ENCODE measurements around the gene KCND3. TPM values are rescaled to one million over a fixed set of nuclear protein-coding genes. Genes with fewer than 3 reads are reported as not detected.

Gene KCND3
- total RNA-seq, 1 donor from 2014 or later: 0.06 TPM

DNA sequence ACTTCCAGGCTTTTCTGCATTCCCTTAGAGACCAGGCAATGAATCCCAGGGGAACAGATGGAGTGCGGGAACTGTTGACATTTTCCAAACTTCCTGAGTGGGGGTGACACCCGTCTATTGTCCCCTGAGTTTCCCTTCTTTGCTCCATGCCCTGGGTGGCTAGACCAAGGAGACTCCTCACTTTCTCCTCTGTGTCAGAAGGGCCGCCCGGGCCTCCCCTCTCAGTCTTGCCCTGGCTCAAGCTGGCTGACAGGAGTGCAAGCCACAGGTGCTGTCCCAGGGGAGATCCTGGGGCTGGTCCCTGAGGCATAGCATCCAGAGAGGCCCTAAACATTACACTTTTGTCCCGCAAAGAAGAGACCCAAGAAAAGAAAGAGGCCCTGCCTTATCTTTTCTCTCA is 170.9 kb downstream of the KCND3 start:
- Mint-ChIP-seq H3K4me3 (no peak overlapping the region), H3K36me3 (no peaks in the 10 kb centered on the region), H3K27ac (no peak overlapping the region), H3K27me3 (ENCODE audit: insufficient read depth, low read depth) (peaks cover 3% of the 10 kb centered on the region), H3K9me3 (no peaks in the 10 kb centered on the region), H3K4me1 (no peaks in the 10 kb centered on the region)
- Histone ChIP-seq H3K79me2 (ENCODE audit: low read depth) (no peaks in the 10 kb centered on the region), H3F3A (ENCODE audit: low read depth) (no peaks in the 10 kb centered on the region), H3K4me3 (no peak overlapping the region), H3K9ac (no peak overlapping the region), H3K27ac (no peak overlapping the region), H2AFZ (replicated peaks) (no peak overlapping the region), H3K4me2 (no peak overlapping the region), H3K27me3 (no peaks in the 10 kb centered on the region), H3K4me1 (no peaks in the 10 kb centered on the region), H3K36me3 (no peaks in the 10 kb centered on the region), H4K20me1 (ENCODE audit: low read depth) (no peaks in the 10 kb centered on the region), H3K9me3 (ENCODE audit: low read depth) (no peaks in the 10 kb centered on the region)
- TF ChIP-seq EZH2 (IDR thresholded peaks at IDR 0.05) (no peak), EZH2phosphoT487 (IDR thresholded peaks at IDR 0.05) (no peak)
- TF ChIP-seq, protein P1, sequence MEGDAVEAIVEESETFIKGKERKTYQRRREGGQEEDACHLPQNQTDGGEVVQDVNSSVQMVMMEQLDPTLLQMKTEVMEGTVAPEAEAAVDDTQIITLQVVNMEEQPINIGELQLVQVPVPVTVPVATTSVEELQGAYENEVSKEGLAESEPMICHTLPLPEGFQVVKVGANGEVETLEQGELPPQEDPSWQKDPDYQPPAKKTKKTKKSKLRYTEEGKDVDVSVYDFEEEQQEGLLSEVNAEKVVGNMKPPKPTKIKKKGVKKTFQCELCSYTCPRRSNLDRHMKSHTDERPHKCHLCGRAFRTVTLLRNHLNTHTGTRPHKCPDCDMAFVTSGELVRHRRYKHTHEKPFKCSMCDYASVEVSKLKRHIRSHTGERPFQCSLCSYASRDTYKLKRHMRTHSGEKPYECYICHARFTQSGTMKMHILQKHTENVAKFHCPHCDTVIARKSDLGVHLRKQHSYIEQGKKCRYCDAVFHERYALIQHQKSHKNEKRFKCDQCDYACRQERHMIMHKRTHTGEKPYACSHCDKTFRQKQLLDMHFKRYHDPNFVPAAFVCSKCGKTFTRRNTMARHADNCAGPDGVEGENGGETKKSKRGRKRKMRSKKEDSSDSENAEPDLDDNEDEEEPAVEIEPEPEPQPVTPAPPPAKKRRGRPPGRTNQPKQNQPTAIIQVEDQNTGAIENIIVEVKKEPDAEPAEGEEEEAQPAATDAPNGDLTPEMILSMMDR (IDR thresholded peaks at IDR 0.05): no peak
- DNase-seq (ENCODE audit: low spot score): no peak

GRCh38 chr1:111818081-111818480 is 171.4 kb downstream of the KCND3 start:
- no peak overlapping the region for H3K27ac Mint-ChIP-seq
- Histone ChIP-seq H2AFZ (replicated peaks) (no peak overlapping the region), H3K9me3 (ENCODE audit: low read depth) (no peaks in the 10 kb centered on the region), H3K79me2 (ENCODE audit: low read depth) (no peaks in the 10 kb centered on the region), H3K36me3 (no peaks in the 10 kb centered on the region), H3F3A (ENCODE audit: low read depth) (no peaks in the 10 kb centered on the region), H3K9ac (no peak overlapping the region), H3K4me3 (no peak overlapping the region), H3K4me1 (no peaks in the 10 kb centered on the region), H3K27me3 (no peaks in the 10 kb centered on the region), H3K27ac (no peak overlapping the region), H3K4me2 (no peak overlapping the region), H4K20me1 (ENCODE audit: low read depth) (no peaks in the 10 kb centered on the region)
- TF ChIP-seq, protein P1 (IDR thresholded peaks at IDR 0.05): no peak
- no peak for TF ChIP-seq EZH2phosphoT487 (IDR thresholded peaks at IDR 0.05)
- no peak for TF ChIP-seq EZH2 (IDR thresholded peaks at IDR 0.05)
- peaks cover 3% of the 10 kb centered on the region for H3K27me3 Mint-ChIP-seq (ENCODE audit: insufficient read depth, low read depth)
- no peaks in the 10 kb centered on the region for H3K36me3 Mint-ChIP-seq
- H3K4me3 Mint-ChIP-seq: no peak overlapping the region
- H3K4me1 Mint-ChIP-seq: no peaks in the 10 kb centered on the region
- DNase-seq (ENCODE audit: low spot score): no peak
- H3K9me3 Mint-ChIP-seq: no peaks in the 10 kb centered on the region

DNA sequence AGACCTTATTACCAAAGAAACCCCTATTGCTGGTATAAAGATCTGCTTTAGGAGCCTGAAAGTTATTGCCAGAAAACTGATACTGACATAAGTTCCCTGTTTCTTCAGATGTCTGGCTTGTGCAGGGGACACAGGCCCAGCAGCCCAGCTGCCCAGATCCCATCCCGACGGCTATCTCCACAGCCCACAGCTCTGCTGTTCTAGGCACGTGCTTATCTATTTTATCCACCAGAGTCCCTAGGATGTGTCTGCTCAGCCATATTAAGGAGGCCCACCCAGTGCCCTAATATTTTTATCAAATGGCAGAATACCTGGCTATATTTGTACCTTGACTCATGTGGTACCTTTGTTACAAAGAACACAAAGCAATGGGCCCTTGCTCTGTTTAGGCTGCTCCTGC is 174.8 kb downstream of the KCND3 start:
- Histone ChIP-seq H4K20me1 (ENCODE audit: low read depth) (no peaks in the 10 kb centered on the region), H3K4me3 (no peak overlapping the region), H3K9ac (no peak overlapping the region), H3K4me2 (no peak overlapping the region), H3K27me3 (no peaks in the 10 kb centered on the region), H2AFZ (replicated peaks) (no peak overlapping the region), H3K9me3 (ENCODE audit: low read depth) (no peaks in the 10 kb centered on the region), H3K79me2 (ENCODE audit: low read depth) (no peaks in the 10 kb centered on the region), H3K4me1 (no peaks in the 10 kb centered on the region), H3F3A (ENCODE audit: low read depth) (no peaks in the 10 kb centered on the region), H3K27ac (no peak overlapping the region), H3K36me3 (no peaks in the 10 kb centered on the region)
- Mint-ChIP-seq H3K4me3 (no peak overlapping the region), H3K4me1 (no peaks in the 10 kb centered on the region), H3K9me3 (no peaks in the 10 kb centered on the region), H3K27ac (no peak overlapping the region), H3K27me3 (ENCODE audit: insufficient read depth, low read depth) (peaks cover 3% of the 10 kb centered on the region), H3K36me3 (no peaks in the 10 kb centered on the region)
- DNase-seq (ENCODE audit: low spot score): no peak
- TF ChIP-seq, protein P1 (IDR thresholded peaks at IDR 0.05): no peak
- TF ChIP-seq EZH2phosphoT487 (IDR thresholded peaks at IDR 0.05) (no peak), EZH2 (IDR thresholded peaks at IDR 0.05) (no peak)

DNA sequence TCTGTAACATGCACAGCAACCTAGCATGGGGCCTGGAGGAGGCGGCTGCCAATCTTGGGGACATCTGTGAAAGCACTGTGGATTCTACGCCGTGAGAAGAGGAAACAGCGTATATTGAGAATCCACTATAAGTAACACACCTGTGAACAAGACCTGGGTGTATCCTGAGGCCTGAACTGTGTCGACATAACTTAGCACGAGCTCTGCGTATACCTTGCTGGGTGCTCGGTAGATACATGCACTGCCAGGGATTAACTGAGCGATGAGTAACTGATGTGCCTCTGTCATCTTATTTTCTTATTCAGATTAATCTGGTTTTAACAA is 175.2 kb downstream of the KCND3 start:
- Histone ChIP-seq H2AFZ (replicated peaks) (no peak overlapping the region), H3K4me3 (no peak overlapping the region), H3K36me3 (no peaks in the 10 kb centered on the region), H3K79me2 (ENCODE audit: low read depth) (no peaks in the 10 kb centered on the region), H3K27ac (no peak overlapping the region), H3F3A (ENCODE audit: low read depth) (no peaks in the 10 kb centered on the region), H3K4me2 (no peak overlapping the region), H3K27me3 (no peaks in the 10 kb centered on the region), H4K20me1 (ENCODE audit: low read depth) (no peaks in the 10 kb centered on the region), H3K4me1 (no peaks in the 10 kb centered on the region), H3K9ac (no peak overlapping the region), H3K9me3 (ENCODE audit: low read depth) (no peaks in the 10 kb centered on the region)
- Mint-ChIP-seq H3K9me3 (no peaks in the 10 kb centered on the region), H3K36me3 (no peaks in the 10 kb centered on the region), H3K27me3 (ENCODE audit: insufficient read depth, low read depth) (peaks cover 3% of the 10 kb centered on the region), H3K27ac (no peak overlapping the region), H3K4me1 (no peaks in the 10 kb centered on the region), H3K4me3 (no peak overlapping the region)
- TF ChIP-seq, protein P1 (IDR thresholded peaks at IDR 0.05): no peak
- no peak for TF ChIP-seq EZH2phosphoT487 (IDR thresholded peaks at IDR 0.05)
- TF ChIP-seq EZH2 (IDR thresholded peaks at IDR 0.05): no peak
- DNase-seq (ENCODE audit: low spot score): no peak

Data from neural progenitor cell (in vitro differentiated cells).